H9 (cell line): ENCODE results near the gene CELF5. TPM values are rescaled to one million over a fixed set of nuclear protein-coding genes. Genes with fewer than 3 reads are reported as not detected.

Experiments
- DNase-seq: peaks from one replicate; pipeline ENCODE4 v3.0.0-alpha.2; 2017
- H2AFZ ChIP-seq: one replicate; pipeline ENCODE4 v1.6.1; 2013; ENCODE audit warnings: mild to moderate bottlenecking, low read length, control low read depth, moderate library complexity
- H2AK5ac ChIP-seq: 2 replicates; pipeline ENCODE4 v1.6.1; 2013; ENCODE audit warnings: low read length, control low read depth, mixed read lengths; ENCODE audit not compliant: insufficient read length
- H2BK120ac ChIP-seq: one replicate; pipeline ENCODE4 v1.6.1; 2013; ENCODE audit warnings: low read depth, mild to moderate bottlenecking, low read length, control low read depth, inconsistent platforms; ENCODE audit not compliant: poor library complexity, severe bottlenecking
- H2BK12ac ChIP-seq: 2 replicates; pipeline ENCODE4 v1.6.1; 2013; ENCODE audit warnings: low read length, control low read depth, mixed read lengths, low read depth; ENCODE audit not compliant: insufficient read length
- H2BK15ac ChIP-seq: 2 replicates; pipeline ENCODE4 v1.6.1; 2013; ENCODE audit warnings: low read depth, low read length, control low read depth
- H2BK20ac ChIP-seq: one replicate; pipeline ENCODE4 v1.6.1; 2013; ENCODE audit warnings: low read depth, mild to moderate bottlenecking, low read length, control low read depth, inconsistent platforms; ENCODE audit not compliant: poor library complexity, severe bottlenecking
- H2BK5ac ChIP-seq: 2 replicates; pipeline ENCODE4 v1.6.1; 2013; ENCODE audit warnings: low read length, control low read depth, mixed read lengths; ENCODE audit not compliant: insufficient read length
- H3K14ac ChIP-seq: 2 replicates; pipeline ENCODE4 v1.6.1; 2013; ENCODE audit warnings: low read length, control low read depth; ENCODE audit not compliant: insufficient read depth
- H3K18ac ChIP-seq: 2 replicates; pipeline ENCODE4 v1.6.1; 2013; ENCODE audit warnings: low read depth, mild to moderate bottlenecking, mixed read lengths, low read length, control low read depth; ENCODE audit not compliant: insufficient read length
- H3K23ac ChIP-seq: 2 replicates; pipeline ENCODE4 v1.6.1; 2013; ENCODE audit warnings: low read length, control low read depth, mixed read lengths, low read depth; ENCODE audit not compliant: insufficient read length
- H3K23me2 ChIP-seq: 2 replicates; pipeline ENCODE4 v1.6.1; 2013; ENCODE audit warnings: low read depth, mild to moderate bottlenecking, mixed read lengths, low read length, control low read depth; ENCODE audit not compliant: insufficient read length, poor library complexity, severe bottlenecking
- H3K27ac ChIP-seq: 2 replicates; pipeline ENCODE4 v1.5.1; 2013; ENCODE audit warnings: low read length, control low read depth, mixed read lengths, low read depth; ENCODE audit not compliant: insufficient read length
- H3K27me3 ChIP-seq: 2 replicates; pipeline ENCODE4 v1.6.1; 2013; ENCODE audit warnings: low read length, control low read depth, inconsistent platforms; ENCODE audit not compliant: insufficient read depth
- H3K4ac ChIP-seq: 2 replicates; pipeline ENCODE4 v1.6.1; 2013; ENCODE audit warnings: low read depth, mild to moderate bottlenecking, control low read depth, inconsistent platforms, low read length, moderate library complexity
- H3K4me1 ChIP-seq: 2 replicates; pipeline ENCODE4 v1.6.1; 2013; ENCODE audit warnings: low read length, control low read depth, inconsistent platforms; ENCODE audit not compliant: insufficient read depth
- H3K4me2 ChIP-seq: 2 replicates; pipeline ENCODE4 v1.6.1; 2013; ENCODE audit warnings: low read length, control low read depth, mixed read lengths; ENCODE audit not compliant: insufficient read length, insufficient read depth
- H3K56ac ChIP-seq: 2 replicates; pipeline ENCODE4 v1.6.1; 2013; ENCODE audit warnings: low read depth, mild to moderate bottlenecking, mixed read lengths, low read length, control low read depth; ENCODE audit not compliant: insufficient read length
- H3K79me1 ChIP-seq: 2 replicates; pipeline ENCODE4 v1.6.1; 2013; ENCODE audit warnings: low read depth, mild to moderate bottlenecking, moderate library complexity, low read length, control low read depth, inconsistent platforms; ENCODE audit not compliant: insufficient read depth, poor library complexity, severe bottlenecking
- H3K79me2 ChIP-seq: 2 replicates; pipeline ENCODE4 v1.6.1; 2013; ENCODE audit warnings: low read length, control low read depth, inconsistent platforms; ENCODE audit not compliant: insufficient read depth
- H3K9ac ChIP-seq: 2 replicates; pipeline ENCODE4 v1.6.1; 2013; ENCODE audit warnings: low read length, control low read depth, mixed read lengths; ENCODE audit not compliant: insufficient read length; ENCODE audit errors: extremely low read depth
- H3K9me3 ChIP-seq: one replicate; pipeline ENCODE4 v1.6.1; 2013; ENCODE audit warnings: low read depth, low read length, inconsistent platforms; ENCODE audit not compliant: control insufficient read depth
- H3T11ph ChIP-seq: one replicate; pipeline ENCODE4 v1.6.1; 2013; ENCODE audit warnings: mild to moderate bottlenecking, low read length, control low read depth, inconsistent platforms
- H4K20me1 ChIP-seq: one replicate; pipeline ENCODE4 v1.6.1; 2013; ENCODE audit not compliant: control insufficient read depth, insufficient read length, insufficient read depth
- H4K5ac ChIP-seq: 2 replicates; pipeline ENCODE4 v1.6.1; 2013; ENCODE audit warnings: low read depth, mild to moderate bottlenecking, mixed read lengths, low read length, control low read depth; ENCODE audit not compliant: insufficient read length
- H4K8ac ChIP-seq: replicated peaks from 2 replicates; pipeline ENCODE4 v1.6.1; 2013; ENCODE audit warnings: low read length, control low read depth, mixed read lengths, low read depth; ENCODE audit not compliant: insufficient read length
- H4K91ac ChIP-seq: 2 replicates; pipeline ENCODE4 v1.6.1; 2013; ENCODE audit warnings: low read depth, mild to moderate bottlenecking, moderate library complexity, mixed read lengths, low read length, control low read depth; ENCODE audit not compliant: insufficient read length
- H3K27ac Mint-ChIP-seq, 3 experiments: 2 replicates in 2 of 3; 3 replicates in 1 of 3; pipeline ENCODE4 v1.8.0; 2020 to 2021; ENCODE audit warnings: mixed read lengths in 3 of 3, mild to moderate bottlenecking in 1 of 3, moderate library complexity in 1 of 3
- H3K27me3 Mint-ChIP-seq: 2 replicates; pipeline ENCODE4 v1.8.0; 2021; ENCODE audit warnings: low read depth, mild to moderate bottlenecking, moderate library complexity, mixed read lengths
- H3K36me3 Mint-ChIP-seq, 3 experiments: 2 replicates in 2 of 3; 3 replicates in 1 of 3; pipeline ENCODE4 v1.8.0; 2020 to 2021; ENCODE audit warnings: low read depth in 3 of 3, mixed read lengths in 3 of 3; ENCODE audit not compliant: insufficient read depth in 1 of 3
- H3K4me1 Mint-ChIP-seq, 2 experiments: 2 replicates each; pipeline ENCODE4 v1.8.0; 2020; ENCODE audit warnings: mixed read lengths in 2 of 2
- H3K4me3 Mint-ChIP-seq, 2 experiments: 2 replicates in 1 of 2; 3 replicates in 1 of 2; pipeline ENCODE4 v1.8.0; 2020 to 2021; ENCODE audit warnings: mild to moderate bottlenecking in 2 of 2, mixed read lengths in 2 of 2, moderate library complexity in 1 of 2
- H3K9me3 Mint-ChIP-seq, 2 experiments: 2 replicates in 1 of 2; 3 replicates in 1 of 2; pipeline ENCODE4 v1.8.0; 2020; ENCODE audit warnings: mild to moderate bottlenecking in 2 of 2, mixed read lengths in 2 of 2, moderate library complexity in 1 of 2
- WGBS: extraction: QIAGEN DNeasy Blood & Tissue Kit; methylation state at CpG from one replicate; pipeline ENCODE4 v1.1.7; 2013; ENCODE audit warnings: missing lambda C conversion rate, low lambda C conversion rate, mixed read lengths; ENCODE audit not compliant: insufficient read length; ENCODE audit errors: extremely low coverage; 5-methylcytosine and 5-hydroxymethylcytosine counted together
- total RNA-seq: library from RNA; stranded (reverse); gene quantifications from 2 replicates; pipeline ENCODE4 v1.2.1, GENCODE V29; 2021
- TF ChIP-seq, protein P1 (sequence below): fragments of 200-600 bp; sonication (generic); conservative IDR thresholded peaks from 3 replicates; pipeline ENCODE4 v1.8.0; 2021; ENCODE audit warnings: antibody characterized with exemption, mild to moderate bottlenecking

Gene CELF5
- total RNA-seq, 1 experiment from 2014 or later, result 4.8 TPM

DNA sequence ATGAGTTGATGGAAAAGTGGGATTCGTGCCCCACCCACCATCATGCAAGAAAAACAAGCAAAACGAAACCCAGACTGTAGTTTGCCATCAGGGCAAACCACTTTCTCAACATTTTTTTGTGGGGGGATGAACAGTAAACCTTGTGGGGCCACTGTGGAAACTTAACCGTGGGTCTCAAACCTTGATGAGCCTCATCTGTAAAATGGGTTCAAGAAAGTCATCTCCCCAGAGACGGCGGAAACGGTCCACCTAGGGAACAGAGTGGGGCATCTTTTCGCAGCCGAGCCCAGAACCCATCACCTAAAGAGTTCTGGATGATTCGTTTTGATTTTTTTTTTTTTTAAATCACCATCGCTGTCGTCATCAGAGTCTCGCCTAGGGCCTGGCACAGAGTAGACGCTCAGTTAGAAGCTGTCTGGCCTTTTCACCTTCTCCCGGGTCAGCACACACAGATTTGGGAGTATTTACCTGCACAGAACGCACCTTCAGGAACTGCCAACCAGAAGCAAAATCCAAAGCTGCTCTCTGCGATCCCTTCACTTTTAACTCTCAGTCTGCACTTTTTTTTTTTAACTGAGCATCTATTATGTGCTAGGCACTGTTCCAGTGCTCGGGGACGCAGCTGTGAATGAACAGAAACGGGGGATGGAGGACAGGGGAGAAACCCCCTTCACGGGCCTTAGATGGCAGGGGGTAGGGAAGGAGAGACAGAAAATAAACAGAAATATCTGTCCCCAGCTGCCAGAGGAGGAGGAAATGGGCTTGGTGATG is 69.8 kb downstream of the CELF5 start:
- Histone ChIP-seq H2BK15ac (no peak overlapping the region), H3K9ac (no peak overlapping the region), H3K9me3 (no peaks in the 10 kb centered on the region), H3K79me1 (no peaks in the 10 kb centered on the region), H2AFZ (no peak overlapping the region), H3K79me2 (no peaks in the 10 kb centered on the region), H3K56ac (no peak overlapping the region), H3K27me3 (no peaks in the 10 kb centered on the region), H3K4me1 (no peaks in the 10 kb centered on the region), H4K8ac (no peak overlapping the region), H2BK12ac (no peak overlapping the region), H2BK5ac (no peak overlapping the region), H2AK5ac (no peak overlapping the region), H4K91ac (no peak overlapping the region), H3K4ac (no peak overlapping the region), H2BK20ac (no peak overlapping the region), H3K18ac (no peak overlapping the region), H3T11ph (no peak overlapping the region), H2BK120ac (no peak overlapping the region), H3K14ac (no peak overlapping the region), H3K4me2 (no peak overlapping the region), H3K23ac (no peak overlapping the region), H4K20me1 (no peaks in the 10 kb centered on the region), H3K27ac (no peak overlapping the region), H3K23me2 (no peaks in the 10 kb centered on the region), H4K5ac (no peak overlapping the region)
- Mint-ChIP-seq H3K4me1 (peaks cover 0 to 6% of the 10 kb centered on the region in 2 experiments; a peak in 1 of 4 replicates), H3K9me3 (peaks cover 0 to 3% of the 10 kb centered on the region in 2 experiments; a peak in 2 of 5 replicates), H3K27me3 (peaks cover 13% of the 10 kb centered on the region), H3K27ac (no peak overlapping the region; a peak in 2 of 7 replicates), H3K4me3 (no peak overlapping the region), H3K36me3 (no peaks in the 10 kb centered on the region; a peak in 2 of 7 replicates)
- no peak for DNase-seq
- TF ChIP-seq, protein P1, sequence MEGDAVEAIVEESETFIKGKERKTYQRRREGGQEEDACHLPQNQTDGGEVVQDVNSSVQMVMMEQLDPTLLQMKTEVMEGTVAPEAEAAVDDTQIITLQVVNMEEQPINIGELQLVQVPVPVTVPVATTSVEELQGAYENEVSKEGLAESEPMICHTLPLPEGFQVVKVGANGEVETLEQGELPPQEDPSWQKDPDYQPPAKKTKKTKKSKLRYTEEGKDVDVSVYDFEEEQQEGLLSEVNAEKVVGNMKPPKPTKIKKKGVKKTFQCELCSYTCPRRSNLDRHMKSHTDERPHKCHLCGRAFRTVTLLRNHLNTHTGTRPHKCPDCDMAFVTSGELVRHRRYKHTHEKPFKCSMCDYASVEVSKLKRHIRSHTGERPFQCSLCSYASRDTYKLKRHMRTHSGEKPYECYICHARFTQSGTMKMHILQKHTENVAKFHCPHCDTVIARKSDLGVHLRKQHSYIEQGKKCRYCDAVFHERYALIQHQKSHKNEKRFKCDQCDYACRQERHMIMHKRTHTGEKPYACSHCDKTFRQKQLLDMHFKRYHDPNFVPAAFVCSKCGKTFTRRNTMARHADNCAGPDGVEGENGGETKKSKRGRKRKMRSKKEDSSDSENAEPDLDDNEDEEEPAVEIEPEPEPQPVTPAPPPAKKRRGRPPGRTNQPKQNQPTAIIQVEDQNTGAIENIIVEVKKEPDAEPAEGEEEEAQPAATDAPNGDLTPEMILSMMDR, result no peak
- WGBS, result no CpG with 5 or more reads among the region's 20 CpGs
